K562 (cell line): Measurements from ENCODE around the gene CALHM3. TPM values are rescaled to one million over a fixed set of nuclear protein-coding genes. Genes with fewer than 3 reads are reported as not detected.

Experiments used
- CAMTA2 ChIP-seq: fragments of 250-450 bp; sonication (Bioruptor Pico); conservative IDR thresholded peaks from 2 replicates; pipeline ENCODE4 v1.5.1; 2022
- EP400 ChIP-seq: fragments of 450-650 bp; IDR thresholded peaks from 2 replicates; pipeline ENCODE4 v1.6.1; 2017; ENCODE audit warnings: antibody characterized with exemption, mild to moderate bottlenecking, moderate library complexity
- POLR2AphosphoS2 ChIP-seq: IDR thresholded peaks from 2 replicates; pipeline ENCODE4 v1.6.1; 2012; ENCODE audit warnings: low read length, improper control_type of control experiment
- U2AF1 ChIP-seq: fragments of 200-400 bp; formaldehyde crosslinking; optimal IDR thresholded peaks from 2 replicates; pipeline ENCODE3; 2017; ENCODE audit warnings: mild to moderate bottlenecking, low read depth, low read length, moderate library complexity
- ZNF146 ChIP-seq: IDR thresholded peaks from one replicate; pipeline ENCODE4 v1.6.1; 2018; ENCODE audit warnings: missing compliant biosample characterization; ENCODE audit not compliant: unreplicated experiment
- polyA plus RNA-seq, 8 experiments: library from polyadenylated mRNA; depleted of rRNA in 4 of 8; stranded (reverse) in 5 of 8; unstranded in 3 of 8; fragments of >200 nt; fragmentation: Nextera tagmentation in 2 of 8; fragmentation: Illumina TruSeq in 1 of 8; extraction: Ambion mirVana in 2 of 8; extraction: Trizol in 1 of 8; gene quantifications; 2 replicates each; pipeline versions ENCODE4 v1.2.1 to v1.2.3, GENCODE V29; 2011 to 2014; ENCODE audit warnings: inconsistent platforms in 1 of 8, missing spikeins in 1 of 8
- total RNA-seq, 7 experiments: library from RNA; depleted of rRNA in 6 of 7; stranded (reverse); fragments of >200 nt in 6 of 7; fragmentation: Illumina TruSeq in 2 of 7; extraction: Trizol in 2 of 7; gene quantifications; 2 replicates each; pipeline versions ENCODE4 v1.2.1 to v1.2.3, GENCODE V29; 2011 to 2021; ENCODE audit warnings: low replicate concordance in 1 of 7
- TF ChIP-seq, protein P1 (sequence below): fragments of 200-800 bp; sonication (Bioruptor generic); IDR thresholded peaks from 2 replicates; pipeline ENCODE4 v1.6.1; 2016; ENCODE audit warnings: missing genetic modification characterization, missing compliant biosample characterization
- TF ChIP-seq, protein P2 (sequence below): sonication (generic); formaldehyde crosslinking; IDR thresholded peaks from 2 replicates; pipeline ENCODE4 v1.8.0; 2022; ENCODE audit warnings: mild to moderate bottlenecking, missing genetic modification reagents, borderline replicate concordance
- TF ChIP-seq, protein P3 (sequence below), 2 experiments: fragments of 450-650 bp in 1 of 2; sonication (generic) in 1 of 2; formaldehyde crosslinking in 1 of 2; IDR thresholded peaks in 1 of 2; conservative IDR thresholded peaks in 1 of 2; 2 replicates each; pipeline versions ENCODE4 v1.6.1 to v1.8.1; 2016 to 2023; ENCODE audit warnings: mild to moderate bottlenecking in 2 of 2, moderate library complexity in 2 of 2, inconsistent platforms in 1 of 2, missing genetic modification reagents in 1 of 2
- TF ChIP-seq, protein P4 (sequence below): sonication (generic); formaldehyde crosslinking; IDR thresholded peaks from 2 replicates; pipeline ENCODE4 v1.8.1; 2023; ENCODE audit warnings: mild to moderate bottlenecking, missing genetic modification reagents
- TF ChIP-seq, protein P5 (sequence below): sonication (generic); formaldehyde crosslinking; IDR thresholded peaks from 2 replicates; pipeline ENCODE4 v1.8.0; 2022; ENCODE audit warnings: mild to moderate bottlenecking, missing genetic modification reagents
- TF ChIP-seq, protein P6 (sequence below): fragments of 450-650 bp; formaldehyde crosslinking; IDR thresholded peaks from 2 replicates; pipeline ENCODE4 v1.4.0; 2022; ENCODE audit warnings: missing genetic modification characterization
- TF ChIP-seq, protein P7 (sequence below): fragments of 250-450 bp; sonication (Bioruptor Pico); IDR thresholded peaks from 2 replicates; pipeline ENCODE4 v1.9.0; 2021; ENCODE audit warnings: mild to moderate bottlenecking

Gene CALHM3
- total and polyA plus RNA-seq, 9 of the 15 experiments (the other 6 are each of a cell fraction or from before 2014, with no cell fraction given) = not detected

DNA sequence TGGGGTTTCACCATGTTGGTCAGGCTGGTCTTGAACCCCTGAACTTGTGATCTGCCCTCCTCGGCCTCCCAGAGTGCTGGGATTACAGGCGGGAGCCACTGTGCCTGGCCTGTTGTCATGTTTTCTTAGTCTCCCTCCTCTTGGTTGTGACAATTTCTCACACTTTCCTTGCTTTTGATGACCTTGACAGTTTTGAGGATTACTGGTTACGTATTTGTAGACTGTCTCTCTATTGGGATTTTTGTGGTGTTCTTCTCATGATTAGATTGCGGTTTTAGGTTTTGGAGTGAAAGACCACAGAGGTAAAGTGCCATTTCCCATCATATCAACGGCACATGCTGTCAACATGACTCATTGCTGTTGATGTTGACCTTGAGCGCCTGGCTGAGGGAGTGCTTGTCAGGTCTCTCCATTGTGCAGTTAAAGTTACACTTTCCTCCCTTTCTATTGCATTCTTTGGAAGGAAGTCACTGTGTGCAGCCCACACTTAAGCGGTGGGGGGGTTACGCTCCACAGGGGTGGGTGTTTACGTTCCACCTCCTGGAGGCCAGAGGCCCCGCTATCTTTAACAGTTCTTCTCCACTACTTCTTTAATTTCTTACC lies 25.2 kb upstream of the CALHM3 start (continued):
- TF ChIP-seq, protein P1, sequence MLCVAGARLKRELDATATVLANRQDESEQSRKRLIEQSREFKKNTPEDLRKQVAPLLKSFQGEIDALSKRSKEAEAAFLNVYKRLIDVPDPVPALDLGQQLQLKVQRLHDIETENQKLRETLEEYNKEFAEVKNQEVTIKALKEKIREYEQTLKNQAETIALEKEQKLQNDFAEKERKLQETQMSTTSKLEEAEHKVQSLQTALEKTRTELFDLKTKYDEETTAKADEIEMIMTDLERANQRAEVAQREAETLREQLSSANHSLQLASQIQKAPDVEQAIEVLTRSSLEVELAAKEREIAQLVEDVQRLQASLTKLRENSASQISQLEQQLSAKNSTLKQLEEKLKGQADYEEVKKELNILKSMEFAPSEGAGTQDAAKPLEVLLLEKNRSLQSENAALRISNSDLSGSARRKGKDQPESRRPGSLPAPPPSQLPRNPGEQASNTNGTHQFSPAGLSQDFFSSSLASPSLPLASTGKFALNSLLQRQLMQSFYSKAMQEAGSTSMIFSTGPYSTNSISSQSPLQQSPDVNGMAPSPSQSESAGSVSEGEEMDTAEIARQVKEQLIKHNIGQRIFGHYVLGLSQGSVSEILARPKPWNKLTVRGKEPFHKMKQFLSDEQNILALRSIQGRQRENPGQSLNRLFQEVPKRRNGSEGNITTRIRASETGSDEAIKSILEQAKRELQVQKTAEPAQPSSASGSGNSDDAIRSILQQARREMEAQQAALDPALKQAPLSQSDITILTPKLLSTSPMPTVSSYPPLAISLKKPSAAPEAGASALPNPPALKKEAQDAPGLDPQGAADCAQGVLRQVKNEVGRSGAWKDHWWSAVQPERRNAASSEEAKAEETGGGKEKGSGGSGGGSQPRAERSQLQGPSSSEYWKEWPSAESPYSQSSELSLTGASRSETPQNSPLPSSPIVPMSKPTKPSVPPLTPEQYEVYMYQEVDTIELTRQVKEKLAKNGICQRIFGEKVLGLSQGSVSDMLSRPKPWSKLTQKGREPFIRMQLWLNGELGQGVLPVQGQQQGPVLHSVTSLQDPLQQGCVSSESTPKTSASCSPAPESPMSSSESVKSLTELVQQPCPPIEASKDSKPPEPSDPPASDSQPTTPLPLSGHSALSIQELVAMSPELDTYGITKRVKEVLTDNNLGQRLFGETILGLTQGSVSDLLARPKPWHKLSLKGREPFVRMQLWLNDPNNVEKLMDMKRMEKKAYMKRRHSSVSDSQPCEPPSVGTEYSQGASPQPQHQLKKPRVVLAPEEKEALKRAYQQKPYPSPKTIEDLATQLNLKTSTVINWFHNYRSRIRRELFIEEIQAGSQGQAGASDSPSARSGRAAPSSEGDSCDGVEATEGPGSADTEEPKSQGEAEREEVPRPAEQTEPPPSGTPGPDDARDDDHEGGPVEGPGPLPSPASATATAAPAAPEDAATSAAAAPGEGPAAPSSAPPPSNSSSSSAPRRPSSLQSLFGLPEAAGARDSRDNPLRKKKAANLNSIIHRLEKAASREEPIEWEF (CRISPR knock-in tag) = no peak
- TF ChIP-seq U2AF1 (no peak), EP400 (no peak), ZNF146 (no peak), POLR2AphosphoS2 (no peak), CAMTA2 (CRISPR knock-in tag) (no peak)
- TF ChIP-seq, protein P2, sequence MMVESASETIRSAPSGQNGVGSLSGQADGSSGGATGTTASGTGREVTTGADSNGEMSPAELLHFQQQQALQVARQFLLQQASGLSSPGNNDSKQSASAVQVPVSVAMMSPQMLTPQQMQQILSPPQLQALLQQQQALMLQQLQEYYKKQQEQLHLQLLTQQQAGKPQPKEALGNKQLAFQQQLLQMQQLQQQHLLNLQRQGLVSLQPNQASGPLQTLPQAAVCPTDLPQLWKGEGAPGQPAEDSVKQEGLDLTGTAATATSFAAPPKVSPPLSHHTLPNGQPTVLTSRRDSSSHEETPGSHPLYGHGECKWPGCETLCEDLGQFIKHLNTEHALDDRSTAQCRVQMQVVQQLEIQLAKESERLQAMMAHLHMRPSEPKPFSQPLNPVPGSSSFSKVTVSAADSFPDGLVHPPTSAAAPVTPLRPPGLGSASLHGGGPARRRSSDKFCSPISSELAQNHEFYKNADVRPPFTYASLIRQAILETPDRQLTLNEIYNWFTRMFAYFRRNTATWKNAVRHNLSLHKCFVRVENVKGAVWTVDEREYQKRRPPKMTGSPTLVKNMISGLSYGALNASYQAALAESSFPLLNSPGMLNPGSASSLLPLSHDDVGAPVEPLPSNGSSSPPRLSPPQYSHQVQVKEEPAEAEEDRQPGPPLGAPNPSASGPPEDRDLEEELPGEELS (CRISPR knock-in tag) = no peak
- TF ChIP-seq, protein P3, sequence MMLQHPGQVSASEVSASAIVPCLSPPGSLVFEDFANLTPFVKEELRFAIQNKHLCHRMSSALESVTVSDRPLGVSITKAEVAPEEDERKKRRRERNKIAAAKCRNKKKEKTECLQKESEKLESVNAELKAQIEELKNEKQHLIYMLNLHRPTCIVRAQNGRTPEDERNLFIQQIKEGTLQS (IDR thresholded peaks at IDR 0.05) = peak; percentile 94
- TF ChIP-seq, protein P3 (CRISPR knock-in tag; conservative IDR thresholded peaks at IDR 0.05) = no peak
- TF ChIP-seq, protein P4, sequence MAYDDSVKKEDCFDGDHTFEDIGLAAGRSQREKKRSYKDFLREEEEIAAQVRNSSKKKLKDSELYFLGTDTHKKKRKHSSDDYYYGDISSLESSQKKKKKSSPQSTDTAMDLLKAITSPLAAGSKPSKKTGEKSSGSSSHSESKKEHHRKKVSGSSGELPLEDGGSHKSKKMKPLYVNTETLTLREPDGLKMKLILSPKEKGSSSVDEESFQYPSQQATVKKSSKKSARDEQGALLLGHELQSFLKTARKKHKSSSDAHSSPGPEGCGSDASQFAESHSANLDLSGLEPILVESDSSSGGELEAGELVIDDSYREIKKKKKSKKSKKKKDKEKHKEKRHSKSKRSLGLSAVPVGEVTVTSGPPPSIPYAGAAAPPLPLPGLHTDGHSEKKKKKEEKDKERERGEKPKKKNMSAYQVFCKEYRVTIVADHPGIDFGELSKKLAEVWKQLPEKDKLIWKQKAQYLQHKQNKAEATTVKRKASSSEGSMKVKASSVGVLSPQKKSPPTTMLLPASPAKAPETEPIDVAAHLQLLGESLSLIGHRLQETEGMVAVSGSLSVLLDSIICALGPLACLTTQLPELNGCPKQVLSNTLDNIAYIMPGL (CRISPR knock-in tag) = no peak
- TF ChIP-seq, protein P5, sequence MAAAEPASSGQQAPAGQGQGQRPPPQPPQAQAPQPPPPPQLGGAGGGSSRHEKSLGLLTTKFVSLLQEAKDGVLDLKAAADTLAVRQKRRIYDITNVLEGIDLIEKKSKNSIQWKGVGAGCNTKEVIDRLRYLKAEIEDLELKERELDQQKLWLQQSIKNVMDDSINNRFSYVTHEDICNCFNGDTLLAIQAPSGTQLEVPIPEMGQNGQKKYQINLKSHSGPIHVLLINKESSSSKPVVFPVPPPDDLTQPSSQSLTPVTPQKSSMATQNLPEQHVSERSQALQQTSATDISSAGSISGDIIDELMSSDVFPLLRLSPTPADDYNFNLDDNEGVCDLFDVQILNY (CRISPR knock-in tag) = no peak
- TF ChIP-seq, protein P6, sequence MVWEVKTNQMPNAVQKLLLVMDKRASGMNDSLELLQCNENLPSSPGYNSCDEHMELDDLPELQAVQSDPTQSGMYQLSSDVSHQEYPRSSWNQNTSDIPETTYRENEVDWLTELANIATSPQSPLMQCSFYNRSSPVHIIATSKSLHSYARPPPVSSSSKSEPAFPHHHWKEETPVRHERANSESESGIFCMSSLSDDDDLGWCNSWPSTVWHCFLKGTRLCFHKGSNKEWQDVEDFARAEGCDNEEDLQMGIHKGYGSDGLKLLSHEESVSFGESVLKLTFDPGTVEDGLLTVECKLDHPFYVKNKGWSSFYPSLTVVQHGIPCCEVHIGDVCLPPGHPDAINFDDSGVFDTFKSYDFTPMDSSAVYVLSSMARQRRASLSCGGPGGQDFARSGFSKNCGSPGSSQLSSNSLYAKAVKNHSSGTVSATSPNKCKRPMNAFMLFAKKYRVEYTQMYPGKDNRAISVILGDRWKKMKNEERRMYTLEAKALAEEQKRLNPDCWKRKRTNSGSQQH = no peak
- TF ChIP-seq, protein P7, sequence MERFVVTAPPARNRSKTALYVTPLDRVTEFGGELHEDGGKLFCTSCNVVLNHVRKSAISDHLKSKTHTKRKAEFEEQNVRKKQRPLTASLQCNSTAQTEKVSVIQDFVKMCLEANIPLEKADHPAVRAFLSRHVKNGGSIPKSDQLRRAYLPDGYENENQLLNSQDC = no peak
